Ovary (tissue), 3 donors: ENCODE data around the gene ST6GALNAC3.

Source experiments
- EP300 ChIP-seq: sonication (generic); formaldehyde crosslinking; IDR thresholded peaks from one replicate; pipeline ENCODE4 v1.6.1; 2017; ENCODE audit warnings: antibody characterized with exemption
- POLR2A ChIP-seq: fragments of 450-650 bp; IDR thresholded peaks from one replicate; pipeline ENCODE4 v1.6.1; 2017; ENCODE audit warnings: antibody characterized with exemption, mild to moderate bottlenecking, moderate library complexity
- TF ChIP-seq, protein P1 (sequence below), 3 donors: fragments of 450-650 bp in 2 of 3; fragments of 200-600 bp in 1 of 3; IDR thresholded peaks; one replicate each; pipeline versions ENCODE4 v1.5.1 to v1.8.0; 2016 to 2022; ENCODE audit warnings: antibody characterized with exemption in 3 of 3, mild to moderate bottlenecking in 1 of 3
- donor health status: DM: no; HTN: no; CAD: no.

DNA sequence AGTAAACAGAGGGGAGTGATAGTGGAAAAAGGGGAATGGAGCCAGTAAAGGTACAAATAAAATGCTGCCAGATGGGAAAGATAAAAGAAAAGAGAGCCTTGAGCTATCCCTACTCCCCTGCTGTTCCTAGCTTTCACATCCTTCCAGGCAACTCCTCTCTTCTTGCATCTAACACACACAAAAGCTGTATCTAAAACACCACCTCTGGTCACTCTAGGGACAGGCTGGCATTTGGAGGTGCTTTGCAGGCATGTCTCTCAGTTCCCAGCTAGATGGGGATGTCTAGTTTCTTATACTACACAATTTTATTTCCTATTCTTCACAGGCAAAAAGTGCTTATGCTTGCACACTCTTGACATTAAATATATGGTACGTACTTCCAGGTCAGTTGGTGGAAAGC lies 607.6 kb downstream of the ST6GALNAC3 start:
- TF ChIP-seq POLR2A = no peak
- TF ChIP-seq, protein P1, sequence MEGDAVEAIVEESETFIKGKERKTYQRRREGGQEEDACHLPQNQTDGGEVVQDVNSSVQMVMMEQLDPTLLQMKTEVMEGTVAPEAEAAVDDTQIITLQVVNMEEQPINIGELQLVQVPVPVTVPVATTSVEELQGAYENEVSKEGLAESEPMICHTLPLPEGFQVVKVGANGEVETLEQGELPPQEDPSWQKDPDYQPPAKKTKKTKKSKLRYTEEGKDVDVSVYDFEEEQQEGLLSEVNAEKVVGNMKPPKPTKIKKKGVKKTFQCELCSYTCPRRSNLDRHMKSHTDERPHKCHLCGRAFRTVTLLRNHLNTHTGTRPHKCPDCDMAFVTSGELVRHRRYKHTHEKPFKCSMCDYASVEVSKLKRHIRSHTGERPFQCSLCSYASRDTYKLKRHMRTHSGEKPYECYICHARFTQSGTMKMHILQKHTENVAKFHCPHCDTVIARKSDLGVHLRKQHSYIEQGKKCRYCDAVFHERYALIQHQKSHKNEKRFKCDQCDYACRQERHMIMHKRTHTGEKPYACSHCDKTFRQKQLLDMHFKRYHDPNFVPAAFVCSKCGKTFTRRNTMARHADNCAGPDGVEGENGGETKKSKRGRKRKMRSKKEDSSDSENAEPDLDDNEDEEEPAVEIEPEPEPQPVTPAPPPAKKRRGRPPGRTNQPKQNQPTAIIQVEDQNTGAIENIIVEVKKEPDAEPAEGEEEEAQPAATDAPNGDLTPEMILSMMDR (IDR thresholded peaks at IDR 0.05) = no peak
- no peak for TF ChIP-seq EP300
